IPS-20b (cell line): ENCODE data around the gene DOCK2.

Experiments
- H3K27ac ChIP-seq: one replicate; pipeline ENCODE4 v1.5.1; 2013; ENCODE audit warnings: low read length
- H3K27me3 ChIP-seq: 2 replicates; pipeline ENCODE4 v1.6.1; 2013; ENCODE audit warnings: mild to moderate bottlenecking, low read length, inconsistent platforms; ENCODE audit not compliant: insufficient read depth
- H3K36me3 ChIP-seq: 2 replicates; pipeline ENCODE4 v1.6.1; 2013; ENCODE audit warnings: low read depth, mild to moderate bottlenecking, inconsistent platforms, low read length, moderate library complexity; ENCODE audit not compliant: insufficient read depth
- H3K4me1 ChIP-seq: 2 replicates; pipeline ENCODE4 v1.6.1; 2013; ENCODE audit warnings: mild to moderate bottlenecking, control low read depth, inconsistent platforms, low read length, moderate library complexity; ENCODE audit not compliant: insufficient read depth
- H3K4me3 ChIP-seq: 2 replicates; pipeline ENCODE4 v1.5.1; 2013; ENCODE audit warnings: mild to moderate bottlenecking, low read length, inconsistent platforms
- H3K9ac ChIP-seq: 2 replicates; pipeline ENCODE4 v1.6.1; 2013; ENCODE audit warnings: low read depth, mild to moderate bottlenecking, inconsistent platforms, low read length, moderate library complexity
- H3K9me3 ChIP-seq: 2 replicates; pipeline ENCODE4 v1.6.1; 2013; ENCODE audit warnings: mild to moderate bottlenecking, low read depth, low read length, inconsistent platforms; ENCODE audit not compliant: insufficient read depth

Gene DOCK2

DNA sequence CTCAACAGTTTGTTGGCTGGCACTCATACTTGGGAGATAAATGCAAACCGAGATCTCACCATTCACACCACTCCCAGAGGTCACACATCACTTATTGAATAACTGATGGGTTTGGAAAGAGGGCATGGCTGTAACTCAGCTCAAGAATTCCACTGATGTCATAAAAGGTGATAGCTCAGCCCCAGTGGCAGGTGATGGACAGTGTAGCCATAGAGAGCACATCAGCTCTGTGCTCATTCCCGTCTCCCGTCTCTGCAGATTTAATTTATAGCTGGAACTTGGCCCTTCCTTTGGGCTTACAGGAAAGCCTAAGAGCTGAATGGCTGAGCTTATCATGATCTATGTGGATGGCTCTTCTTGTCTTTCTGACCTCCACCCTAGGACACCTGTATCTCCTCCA, 283.4 kb downstream of the DOCK2 start:
- H3K4me1 ChIP-seq: no peaks in the 10 kb centered on the region
- no peaks in the 10 kb centered on the region for H3K27me3 ChIP-seq
- H3K27ac ChIP-seq: no peak overlapping the region

DNA sequence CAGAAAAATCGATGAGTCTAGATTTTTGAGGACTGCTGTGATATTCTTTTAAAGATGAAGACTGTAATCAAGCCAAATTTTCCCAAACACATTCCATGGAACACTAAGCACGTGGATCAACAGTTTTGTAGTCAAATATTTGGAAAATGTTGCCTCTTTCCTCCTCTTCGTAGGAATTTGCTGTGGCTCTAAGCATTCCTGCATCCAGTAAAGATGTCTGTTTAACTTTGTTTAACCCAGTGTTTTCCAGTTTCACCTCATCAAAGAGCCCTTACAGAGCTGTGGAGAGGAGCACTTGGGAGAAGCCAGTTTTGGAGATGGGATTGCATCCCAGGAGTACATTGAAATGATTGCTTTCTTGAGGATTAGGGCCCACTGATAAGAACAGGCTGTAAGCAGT, 284.3 kb downstream of the DOCK2 start:
- H3K27ac ChIP-seq: no peak overlapping the region
- H3K27me3 ChIP-seq: no peaks in the 10 kb centered on the region
- no peak overlapping the region for H3K9ac ChIP-seq
- no peaks in the 10 kb centered on the region for H3K36me3 ChIP-seq
- H3K9me3 ChIP-seq: no peaks in the 10 kb centered on the region
- no peaks in the 10 kb centered on the region for H3K4me1 ChIP-seq
- no peak overlapping the region for H3K4me3 ChIP-seq

More for the DNA sequence above, 283.4 kb downstream of the DOCK2 start:
- H3K4me3 ChIP-seq: no peak overlapping the region
- H3K9me3 ChIP-seq: no peaks in the 10 kb centered on the region
- H3K9ac ChIP-seq: no peak overlapping the region
- no peaks in the 10 kb centered on the region for H3K36me3 ChIP-seq

DNA sequence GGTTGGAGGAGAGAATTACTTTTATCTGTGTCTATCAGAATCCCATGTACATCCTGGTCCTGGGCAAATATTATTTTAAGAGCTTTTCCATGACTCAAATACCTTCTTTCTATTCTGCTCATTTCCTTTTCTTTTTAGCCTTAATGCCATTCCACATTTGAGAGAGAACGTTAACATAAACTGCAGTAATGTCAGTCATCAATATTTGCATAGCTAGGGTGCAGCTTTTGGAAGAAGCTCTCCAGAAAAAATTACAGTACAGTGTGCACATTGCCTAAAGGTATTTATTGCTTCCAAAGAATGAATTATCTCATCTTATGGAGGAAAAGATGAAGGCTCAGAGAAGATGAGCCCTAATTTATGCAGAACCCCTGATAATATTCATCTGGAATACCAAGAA, 284.9 kb downstream of the DOCK2 start:
- H3K36me3 ChIP-seq: no peaks in the 10 kb centered on the region
- no peak overlapping the region for H3K9ac ChIP-seq
- H3K27ac ChIP-seq: no peak overlapping the region
- no peak overlapping the region for H3K4me3 ChIP-seq
- H3K4me1 ChIP-seq: no peaks in the 10 kb centered on the region
- no peaks in the 10 kb centered on the region for H3K27me3 ChIP-seq
- H3K9me3 ChIP-seq: no peaks in the 10 kb centered on the region

DNA sequence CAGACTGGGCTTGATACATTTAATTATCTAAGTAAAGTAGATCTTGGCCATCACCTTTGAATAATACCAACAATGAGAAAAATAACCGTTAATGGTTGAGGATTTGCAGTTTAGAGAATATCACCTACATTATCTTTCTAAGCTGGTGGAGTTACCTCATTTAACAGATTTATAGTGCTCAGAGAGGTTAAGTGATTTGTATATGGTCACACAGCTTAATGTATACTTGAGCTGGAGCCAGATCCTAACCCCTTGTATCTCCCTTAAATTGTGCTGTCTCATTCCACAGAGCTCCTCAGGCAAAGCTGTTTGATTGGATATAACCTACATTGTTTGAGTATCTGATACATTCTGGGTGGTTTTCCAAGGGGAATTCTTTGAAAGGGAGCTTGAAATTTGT, 285.4 kb downstream of the DOCK2 start:
- H3K27me3 ChIP-seq: no peaks in the 10 kb centered on the region
- H3K4me3 ChIP-seq: no peak overlapping the region
- no peaks in the 10 kb centered on the region for H3K36me3 ChIP-seq
- no peaks in the 10 kb centered on the region for H3K4me1 ChIP-seq
- no peak overlapping the region for H3K27ac ChIP-seq
- H3K9ac ChIP-seq: no peak overlapping the region
- H3K9me3 ChIP-seq: no peaks in the 10 kb centered on the region

DNA sequence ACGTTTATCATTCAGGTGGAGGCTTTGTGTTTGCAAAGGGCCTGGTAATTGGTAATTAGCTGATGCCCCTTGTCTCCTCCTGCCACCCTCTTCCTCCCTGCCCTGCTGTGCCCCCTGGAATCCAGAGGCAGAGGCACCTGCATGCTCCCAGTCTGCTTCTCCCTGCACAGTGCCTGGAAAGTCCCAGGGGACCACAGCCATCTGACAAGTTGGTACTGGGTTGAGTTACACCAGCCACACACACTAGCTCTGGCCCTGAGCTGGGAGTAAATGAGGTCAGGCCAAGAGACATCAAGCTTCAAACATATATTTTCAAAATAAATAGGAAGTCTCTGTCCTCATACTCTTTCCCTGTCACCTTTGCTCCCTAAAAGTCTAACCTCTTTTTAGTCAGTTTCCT, 286.9 kb downstream of the DOCK2 start:
- Histone ChIP-seq H3K4me1 (no peaks in the 10 kb centered on the region), H3K27ac (no peak overlapping the region), H3K9me3 (no peaks in the 10 kb centered on the region), H3K9ac (no peak overlapping the region), H3K4me3 (no peak overlapping the region), H3K36me3 (no peaks in the 10 kb centered on the region), H3K27me3 (no peaks in the 10 kb centered on the region)

DNA sequence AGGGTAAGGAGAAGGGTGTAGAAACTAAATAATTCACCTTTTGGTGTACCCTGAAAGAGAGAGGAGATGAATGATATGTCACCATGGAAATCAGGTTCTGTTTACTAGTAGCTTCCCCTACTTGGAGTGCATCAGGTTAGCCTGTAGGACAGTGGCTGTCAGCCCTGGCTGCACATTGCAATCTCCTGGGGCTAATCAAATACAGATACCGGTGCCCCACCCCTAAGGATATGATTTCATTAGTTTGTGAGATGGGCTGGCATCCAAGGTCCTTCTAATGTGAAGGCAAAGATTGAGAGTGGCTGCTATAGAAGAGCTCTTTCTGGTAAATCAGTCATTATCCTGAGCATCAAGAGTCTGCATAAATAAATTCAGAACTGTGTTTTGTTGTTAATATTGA, 296.1 kb downstream of the DOCK2 start:
- Histone ChIP-seq H3K9me3 (no peaks in the 10 kb centered on the region), H3K27me3 (no peaks in the 10 kb centered on the region), H3K36me3 (no peaks in the 10 kb centered on the region), H3K9ac (no peak overlapping the region), H3K4me3 (no peak overlapping the region), H3K4me1 (no peaks in the 10 kb centered on the region), H3K27ac (no peak overlapping the region)

DNA sequence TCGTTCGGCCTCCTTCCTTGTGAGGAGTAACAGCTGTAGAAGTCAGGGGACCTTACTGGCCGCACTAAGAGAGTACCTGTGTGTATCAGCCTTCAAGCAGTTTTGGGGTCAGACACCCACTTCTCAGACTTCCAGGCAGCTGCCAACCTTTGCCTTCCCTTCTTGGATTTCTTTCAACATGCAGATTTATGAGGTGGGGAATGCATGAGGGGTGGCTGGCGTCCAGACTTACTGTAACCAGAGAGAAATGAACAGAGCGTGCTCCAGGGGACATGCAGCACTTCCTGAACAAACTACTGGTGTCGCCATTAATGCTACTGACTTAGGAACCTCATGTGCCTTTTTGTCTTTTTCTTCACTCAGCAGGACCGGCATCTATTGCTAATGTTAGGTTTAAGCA, 296.5 kb downstream of the DOCK2 start:
- Histone ChIP-seq H3K4me1 (no peaks in the 10 kb centered on the region), H3K9me3 (no peaks in the 10 kb centered on the region), H3K36me3 (no peaks in the 10 kb centered on the region), H3K9ac (no peak overlapping the region), H3K27ac (no peak overlapping the region), H3K4me3 (no peak overlapping the region), H3K27me3 (no peaks in the 10 kb centered on the region)

DNA sequence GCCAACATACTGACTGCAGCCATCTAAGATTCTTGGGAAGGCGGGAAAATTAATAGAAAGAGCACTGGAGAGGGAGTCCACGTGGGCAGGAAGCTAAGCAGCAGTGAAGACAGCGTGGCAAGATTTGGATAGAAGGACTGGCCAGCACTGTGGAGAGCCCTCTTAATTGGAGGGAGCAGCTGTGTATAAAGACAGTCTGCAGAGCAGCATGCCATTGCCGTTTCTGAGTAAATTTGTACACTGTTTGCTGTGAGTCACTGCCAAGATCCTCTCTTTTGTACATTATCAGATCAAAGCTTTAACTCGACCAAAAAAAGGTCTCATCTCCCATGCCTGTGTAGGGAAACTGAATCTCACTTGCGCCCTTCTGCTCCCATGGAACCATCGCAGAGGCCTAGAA, 297.9 kb downstream of the DOCK2 start:
- Histone ChIP-seq H3K9ac (no peak overlapping the region), H3K36me3 (no peaks in the 10 kb centered on the region), H3K9me3 (no peaks in the 10 kb centered on the region), H3K27ac (no peak overlapping the region), H3K4me1 (no peaks in the 10 kb centered on the region), H3K27me3 (no peaks in the 10 kb centered on the region), H3K4me3 (no peak overlapping the region)

DNA sequence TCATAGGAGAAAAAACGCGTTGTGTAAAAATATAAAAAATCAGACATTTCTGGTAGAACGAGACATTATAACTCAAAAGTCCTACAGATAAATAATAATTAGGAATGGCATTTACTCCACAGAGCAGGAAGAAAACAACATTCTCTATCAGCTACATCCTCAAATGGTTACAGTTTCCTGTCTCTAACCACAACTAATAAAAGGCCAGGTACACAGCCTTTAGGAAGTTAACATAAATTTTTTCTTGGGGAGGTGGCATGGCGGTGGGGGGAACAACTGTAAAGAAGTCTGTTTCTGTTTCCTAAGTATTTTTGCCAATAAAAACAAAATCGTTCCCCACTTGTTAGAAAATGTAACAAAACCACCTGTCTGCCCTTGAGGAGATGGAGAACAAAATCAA, 298.7 kb downstream of the DOCK2 start:
- H3K9me3 ChIP-seq: no peaks in the 10 kb centered on the region
- no peaks in the 10 kb centered on the region for H3K27me3 ChIP-seq
- no peaks in the 10 kb centered on the region for H3K4me1 ChIP-seq
- no peak overlapping the region for H3K4me3 ChIP-seq
- H3K9ac ChIP-seq: no peak overlapping the region
- H3K36me3 ChIP-seq: no peaks in the 10 kb centered on the region
- H3K27ac ChIP-seq: no peak overlapping the region

DNA sequence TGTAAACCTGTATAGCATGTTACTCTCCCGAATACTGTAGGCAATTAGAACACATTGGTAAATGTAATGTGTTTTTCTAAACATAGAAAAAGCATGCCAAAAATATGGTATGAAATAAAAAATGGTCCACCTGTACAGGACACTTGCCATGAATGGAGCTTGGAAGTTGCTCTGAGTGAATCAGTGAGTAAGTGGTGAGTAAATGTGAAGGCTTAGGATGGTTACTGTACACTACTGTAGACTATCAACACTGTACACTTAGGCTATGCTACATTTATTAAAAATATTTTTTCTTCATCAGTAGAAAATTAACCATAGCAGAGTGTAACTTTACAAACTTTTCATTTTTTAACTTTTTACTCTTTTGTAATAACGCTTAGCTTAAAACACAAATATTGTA, 301.4 kb downstream of the DOCK2 start:
- Histone ChIP-seq H3K9ac (no peak overlapping the region), H3K36me3 (no peaks in the 10 kb centered on the region), H3K4me1 (no peaks in the 10 kb centered on the region), H3K9me3 (no peaks in the 10 kb centered on the region), H3K4me3 (no peak overlapping the region), H3K27me3 (no peaks in the 10 kb centered on the region), H3K27ac (no peak overlapping the region)

DNA sequence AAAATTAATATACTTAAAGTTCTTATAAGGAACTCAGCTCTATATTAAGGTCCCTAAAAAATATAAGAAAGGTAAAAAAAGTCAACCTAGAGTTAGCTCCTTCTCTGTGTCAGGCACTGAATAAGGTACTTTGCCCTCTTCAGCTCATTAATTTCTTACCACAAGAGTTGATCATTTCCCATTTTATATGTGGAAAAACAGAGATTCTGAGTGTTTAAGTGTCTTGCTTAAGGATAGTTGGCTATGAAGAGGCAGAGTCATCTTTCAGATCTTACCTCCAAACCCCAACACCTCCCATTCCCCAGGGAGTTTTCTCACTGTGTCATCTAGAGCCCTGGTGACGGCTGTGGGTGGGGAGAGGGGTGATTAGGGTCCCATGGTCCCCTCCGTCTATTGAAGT, 302.7 kb downstream of the DOCK2 start:
- Histone ChIP-seq H3K4me1 (no peaks in the 10 kb centered on the region), H3K4me3 (no peak overlapping the region), H3K27me3 (no peaks in the 10 kb centered on the region), H3K9ac (no peak overlapping the region), H3K27ac (no peak overlapping the region), H3K36me3 (no peaks in the 10 kb centered on the region), H3K9me3 (no peaks in the 10 kb centered on the region)

DNA sequence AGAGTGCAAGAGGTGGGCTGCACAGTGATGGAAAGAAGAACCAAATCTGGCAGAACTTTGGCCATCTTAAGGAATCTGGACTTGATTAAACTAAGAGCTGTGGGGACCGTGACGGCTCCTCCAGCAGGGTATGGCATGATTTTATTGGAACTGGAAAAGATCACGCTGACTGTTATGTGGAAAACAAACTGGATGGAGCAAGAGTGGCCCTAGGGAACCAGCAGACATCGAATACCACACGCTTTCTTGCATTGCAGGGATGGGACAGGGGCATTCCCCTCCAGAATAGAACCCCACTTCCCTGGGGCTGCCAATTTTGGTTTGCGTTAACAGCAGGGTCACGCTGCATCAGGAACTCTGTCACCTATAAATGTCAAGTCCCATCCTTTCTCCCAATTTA, 304.5 kb downstream of the DOCK2 start:
- Histone ChIP-seq H3K36me3 (no peaks in the 10 kb centered on the region), H3K4me3 (no peak overlapping the region), H3K4me1 (peaks cover 12% of the 10 kb centered on the region; the same call in 1 of the 2 replicates), H3K9me3 (no peaks in the 10 kb centered on the region), H3K27me3 (no peaks in the 10 kb centered on the region), H3K27ac (no peak overlapping the region), H3K9ac (no peak overlapping the region)

DNA sequence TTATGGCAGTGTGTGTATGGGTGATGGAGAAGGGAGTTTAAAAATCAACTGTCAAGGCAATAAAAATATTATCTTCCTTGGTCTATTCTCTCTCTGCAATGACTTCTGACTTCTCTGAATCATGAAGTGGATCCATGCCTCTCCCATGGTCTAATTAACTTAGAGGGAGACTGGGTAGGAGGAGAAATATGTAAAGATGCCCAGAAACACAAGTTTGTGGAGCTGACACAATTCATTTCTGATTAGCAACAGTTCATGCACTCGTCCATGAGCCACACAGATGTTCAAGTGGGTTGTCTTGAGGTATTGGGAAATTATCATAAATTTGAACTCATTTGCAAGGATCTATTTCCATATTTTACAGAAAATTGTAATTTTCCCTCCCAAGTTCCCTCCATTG, 305.1 kb downstream of the DOCK2 start:
- H3K9me3 ChIP-seq: no peaks in the 10 kb centered on the region
- peaks cover 12% of the 10 kb centered on the region; the same call in 1 of the 2 replicates for H3K4me1 ChIP-seq
- H3K9ac ChIP-seq: no peak overlapping the region
- no peaks in the 10 kb centered on the region for H3K27me3 ChIP-seq
- no peaks in the 10 kb centered on the region for H3K36me3 ChIP-seq
- H3K4me3 ChIP-seq: no peak overlapping the region
- no peak overlapping the region for H3K27ac ChIP-seq
